NB4 (cell line): Measurements from ENCODE around the gene PPP1CC.

Source experiments
- DNase-seq: peaks from one replicate; pipeline ENCODE4 v3.0.0; 2010; ENCODE audit warnings: low read depth
- H3K4me3 ChIP-seq: one replicate; pipeline ENCODE4 v1.5.1; 2011; ENCODE audit warnings: mild to moderate bottlenecking, low read depth, low read length, moderate library complexity
- MYC ChIP-seq: IDR thresholded peaks from 2 replicates; pipeline ENCODE4 v1.6.1; 2011; ENCODE audit warnings: low read depth, low read length
- POLR2A ChIP-seq: IDR thresholded peaks from 2 replicates; pipeline ENCODE4 v1.6.1; 2011; ENCODE audit warnings: mild to moderate bottlenecking; ENCODE audit not compliant: insufficient read length; ENCODE audit errors: extremely low read depth
- TF ChIP-seq, protein P1 (sequence below): IDR thresholded peaks from one replicate; pipeline ENCODE4 v1.5.1; 2012; ENCODE audit warnings: low read depth, low read length
- TF ChIP-seq, protein P2 (sequence below): IDR thresholded peaks from 2 replicates; pipeline ENCODE4 v1.6.1; 2011; ENCODE audit warnings: low read depth, low read length

PPP1CC gene

DNA sequence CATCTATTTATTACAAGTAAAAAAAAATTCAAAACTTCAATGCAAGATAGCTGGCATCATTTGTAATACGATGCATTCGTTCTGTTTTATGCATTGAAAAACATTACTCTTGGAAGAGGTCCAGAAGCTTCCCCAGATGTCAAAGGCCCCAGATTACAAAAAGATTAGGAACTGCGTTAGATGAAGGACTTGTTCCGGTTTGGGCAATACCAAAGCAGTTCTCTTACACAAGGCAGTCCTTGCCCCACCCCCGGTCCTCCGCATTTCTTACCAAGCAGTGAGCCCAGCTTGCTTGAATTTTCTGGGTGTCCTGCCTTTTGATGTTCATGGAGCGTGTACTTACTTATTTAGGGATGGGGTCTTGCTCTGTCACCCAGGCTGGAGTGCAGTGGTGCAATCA is 49.0 kb downstream of the PPP1CC start:
- DNase-seq = peak; percentile 96
- TF ChIP-seq MYC = peak; percentile 68; the same call in 1 of the 2 replicates
- TF ChIP-seq, protein P1, sequence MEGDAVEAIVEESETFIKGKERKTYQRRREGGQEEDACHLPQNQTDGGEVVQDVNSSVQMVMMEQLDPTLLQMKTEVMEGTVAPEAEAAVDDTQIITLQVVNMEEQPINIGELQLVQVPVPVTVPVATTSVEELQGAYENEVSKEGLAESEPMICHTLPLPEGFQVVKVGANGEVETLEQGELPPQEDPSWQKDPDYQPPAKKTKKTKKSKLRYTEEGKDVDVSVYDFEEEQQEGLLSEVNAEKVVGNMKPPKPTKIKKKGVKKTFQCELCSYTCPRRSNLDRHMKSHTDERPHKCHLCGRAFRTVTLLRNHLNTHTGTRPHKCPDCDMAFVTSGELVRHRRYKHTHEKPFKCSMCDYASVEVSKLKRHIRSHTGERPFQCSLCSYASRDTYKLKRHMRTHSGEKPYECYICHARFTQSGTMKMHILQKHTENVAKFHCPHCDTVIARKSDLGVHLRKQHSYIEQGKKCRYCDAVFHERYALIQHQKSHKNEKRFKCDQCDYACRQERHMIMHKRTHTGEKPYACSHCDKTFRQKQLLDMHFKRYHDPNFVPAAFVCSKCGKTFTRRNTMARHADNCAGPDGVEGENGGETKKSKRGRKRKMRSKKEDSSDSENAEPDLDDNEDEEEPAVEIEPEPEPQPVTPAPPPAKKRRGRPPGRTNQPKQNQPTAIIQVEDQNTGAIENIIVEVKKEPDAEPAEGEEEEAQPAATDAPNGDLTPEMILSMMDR = no peak
- TF ChIP-seq, protein P2, sequence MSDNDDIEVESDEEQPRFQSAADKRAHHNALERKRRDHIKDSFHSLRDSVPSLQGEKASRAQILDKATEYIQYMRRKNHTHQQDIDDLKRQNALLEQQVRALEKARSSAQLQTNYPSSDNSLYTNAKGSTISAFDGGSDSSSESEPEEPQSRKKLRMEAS = peak; percentile 62
- peak overlapping the region; percentile 17 for H3K4me3 ChIP-seq

DNA sequence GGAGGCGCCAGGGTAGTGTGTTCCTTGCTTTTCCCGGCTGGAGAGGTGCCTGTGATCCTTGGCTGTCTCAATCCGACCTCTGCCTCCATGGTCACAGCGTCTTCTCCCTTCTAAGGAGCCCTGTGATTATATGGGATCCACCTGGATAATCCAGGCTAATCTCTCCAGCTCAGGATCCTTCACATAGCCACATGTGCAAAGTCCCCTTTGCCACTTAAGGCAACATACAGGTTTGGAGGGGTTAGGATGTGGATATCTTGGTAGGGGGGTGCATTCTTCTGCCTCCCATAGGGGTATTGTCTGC is 52.6 kb downstream of the PPP1CC start:
- DNase-seq = no peak
- H3K4me3 ChIP-seq = peak overlapping the region; percentile 47
- TF ChIP-seq, protein P1 = no peak
- TF ChIP-seq, protein P2 = no peak
- no peak for TF ChIP-seq POLR2A
- TF ChIP-seq MYC = no peak

DNA sequence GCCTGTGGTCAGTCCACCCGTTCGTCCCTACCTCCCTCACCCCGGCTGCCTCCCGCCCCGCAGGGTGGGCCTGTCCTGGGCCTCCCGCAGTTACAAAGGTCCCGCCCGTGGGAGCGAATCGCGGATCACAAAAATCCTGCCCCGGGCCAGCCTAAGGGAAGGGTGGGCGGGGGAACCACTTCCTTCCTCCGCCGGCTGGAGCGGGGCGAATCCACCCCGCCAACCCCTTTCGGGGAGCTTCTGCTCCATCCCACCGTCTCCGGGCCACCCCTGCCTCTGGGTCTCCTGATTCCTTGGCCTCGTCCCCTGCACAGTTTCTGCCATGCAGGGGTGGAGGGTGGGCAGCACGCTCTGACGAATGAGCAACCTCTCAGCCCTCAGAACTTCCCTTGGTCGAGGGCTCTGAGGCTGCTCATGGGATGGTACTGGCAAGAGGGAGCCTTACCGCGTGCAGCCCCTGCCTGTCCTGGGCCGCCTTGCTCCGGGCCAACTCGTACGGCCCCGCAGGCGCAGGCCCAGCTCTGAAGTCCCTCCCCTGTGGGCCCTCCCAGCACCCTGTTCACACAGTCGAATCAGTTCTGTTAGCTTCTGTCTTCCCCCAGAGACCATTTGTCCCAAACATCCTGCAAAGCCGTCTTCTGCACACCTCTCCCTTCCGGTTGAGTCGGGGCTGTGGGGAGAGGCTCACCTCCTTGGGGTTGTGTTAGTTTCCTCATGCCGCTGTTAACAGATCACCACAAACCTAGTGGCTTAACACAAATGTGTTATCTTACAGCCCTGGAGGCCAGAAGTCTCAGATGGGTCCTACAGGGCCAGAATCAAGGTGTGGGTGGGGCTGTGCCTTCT is 53.2 kb downstream of the PPP1CC start:
- peak; percentile 97 for DNase-seq
- TF ChIP-seq POLR2A (peak; percentile 64), MYC (peak; percentile 57)
- TF ChIP-seq, protein P2 = peak; percentile 81
- TF ChIP-seq, protein P1 = no peak
- H3K4me3 ChIP-seq = peak overlapping the region; percentile 47

DNA sequence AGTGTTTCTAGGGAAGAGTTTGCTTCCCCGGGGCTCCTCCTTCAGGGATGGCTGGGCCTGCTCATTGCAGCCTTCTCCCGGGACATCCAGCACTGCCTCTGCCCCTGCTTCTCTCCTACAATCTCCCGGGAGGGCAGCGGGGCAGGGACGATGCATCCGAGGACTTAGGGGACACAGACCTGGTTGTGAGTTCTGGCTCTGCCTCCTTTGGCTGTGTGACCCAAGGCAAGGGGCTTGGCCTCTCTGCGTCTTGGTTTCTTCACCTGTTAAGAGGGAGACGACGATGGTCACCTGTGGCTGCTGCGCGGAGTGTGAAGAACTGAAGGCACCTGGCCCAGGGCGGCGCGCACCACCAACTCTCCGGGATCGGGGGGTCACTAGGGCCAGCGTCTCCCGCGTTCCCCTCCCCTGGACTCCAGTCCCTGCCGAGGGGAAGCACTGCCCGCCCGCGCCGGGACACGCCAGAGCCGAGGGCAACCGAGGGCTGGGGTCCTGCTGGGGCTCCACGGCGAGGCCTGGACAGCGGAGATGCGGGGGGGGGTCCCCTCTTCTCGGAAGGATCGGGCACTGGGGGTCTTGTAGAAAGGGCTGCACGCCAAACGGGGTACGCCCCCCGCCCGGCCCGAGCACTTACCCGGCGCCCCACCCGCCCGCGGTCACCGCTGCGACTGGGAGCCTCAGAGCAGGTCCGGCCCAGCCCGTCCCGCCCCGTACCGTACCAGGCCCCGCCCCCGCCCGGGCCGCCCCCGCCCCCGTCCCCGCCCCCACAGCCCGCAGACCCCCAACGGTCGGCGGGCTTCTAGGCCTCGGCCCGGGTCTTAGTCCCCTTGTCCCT is 54.0 kb downstream of the PPP1CC start, which contains the start of gene HVCN1:
HVCN1 (minus strand) TSS at position 670 of the 835 bp plus-strand sequence. CDS start 5,870 bp downstream, outside the sequence.
- no peak for DNase-seq
- no peak for TF ChIP-seq POLR2A
- TF ChIP-seq, protein P2 = no peak
- TF ChIP-seq, protein P1 = no peak
- no peak for TF ChIP-seq MYC
- peak within 1 kb of the TSS; percentile 84 for H3K4me3 ChIP-seq

DNA sequence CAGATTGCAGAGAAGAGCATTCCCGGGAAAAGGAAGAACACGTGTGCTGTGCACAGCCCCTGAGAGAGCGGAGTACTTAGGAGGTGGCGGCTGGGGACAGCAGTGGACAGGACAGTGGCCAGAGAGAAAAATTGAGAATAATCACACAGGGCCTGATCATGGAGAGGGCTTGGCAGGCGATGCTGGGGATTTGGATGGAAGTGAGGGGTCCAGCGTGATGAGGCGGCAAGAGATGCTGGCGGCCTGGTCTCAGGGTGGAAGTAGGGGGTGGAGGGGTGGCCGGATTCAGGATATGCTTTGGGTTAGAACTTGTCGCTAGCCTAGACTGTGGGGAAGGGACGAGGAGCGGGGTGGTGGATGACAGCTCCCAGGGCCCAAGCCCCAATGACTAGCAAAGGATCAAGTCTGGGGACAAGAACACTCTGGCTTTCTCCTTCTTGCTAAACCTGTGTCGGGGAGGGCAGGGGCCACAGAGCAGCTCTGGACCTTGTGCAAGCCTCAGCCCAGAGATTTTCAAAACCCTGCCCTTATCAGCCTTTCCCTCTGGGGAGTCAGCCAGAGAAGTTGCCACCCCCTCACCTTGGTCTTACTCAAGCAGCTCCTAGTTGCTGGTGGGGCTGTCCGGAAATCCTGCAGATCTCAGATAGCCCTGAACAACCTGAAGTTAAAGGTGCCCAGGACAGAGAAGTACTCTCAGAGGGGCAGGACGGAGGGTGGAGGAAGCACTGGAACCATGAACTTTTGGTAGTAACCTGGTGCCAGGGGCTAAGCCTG is 55.1 kb downstream of the PPP1CC start:
- H3K4me3 ChIP-seq = peak overlapping the region; percentile 84
- TF ChIP-seq MYC = no peak
- TF ChIP-seq POLR2A = peak; percentile 26
- DNase-seq = peak; percentile 96
